Fibroblast of the conjunctiva (primary cell): ENCODE results near the gene SHISA5.
"Not testable (repeated sequence)": the region's sequence is repeated elsewhere in the genome, so short reads cannot be mapped to it uniquely, and the experiment has no call there.

Source experiments
- DNase-seq: peaks from one replicate; pipeline ENCODE4 v3.0.0-alpha.2; 2010; ENCODE audit warnings: low read depth

Gene SHISA5

DNA sequence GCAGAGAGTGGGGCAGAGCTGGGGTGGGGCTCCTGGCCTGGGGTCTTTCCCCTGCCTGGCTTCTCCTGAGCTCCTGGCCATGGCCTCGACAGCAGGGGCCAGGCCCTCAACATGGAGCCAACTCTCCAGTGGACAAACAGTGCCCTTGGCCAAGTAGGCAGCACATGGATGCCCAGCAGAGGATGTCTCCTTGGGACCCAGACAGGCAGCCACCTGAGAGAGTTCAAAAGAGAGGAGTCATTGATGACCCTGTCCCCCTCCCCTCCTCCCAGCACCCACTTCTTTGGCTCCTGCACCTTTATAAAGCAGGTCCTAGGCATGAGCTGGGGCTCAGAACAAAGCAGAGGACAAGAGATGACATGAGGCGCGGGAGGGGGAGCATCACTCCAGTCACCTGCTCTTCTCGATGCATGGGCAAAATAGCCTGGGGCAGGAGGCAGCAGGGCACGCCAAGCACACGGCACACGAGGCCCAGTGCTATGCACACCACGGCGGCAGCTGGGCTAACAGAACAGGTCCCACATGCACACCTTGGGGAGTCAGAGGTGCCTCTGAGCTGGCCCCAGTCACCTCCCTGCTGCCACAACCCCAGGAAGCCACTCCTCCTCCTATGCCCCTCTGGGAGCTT, 27.4 kb downstream of the SHISA5 start:
- DNase-seq = no peak

- DNase-seq = no peak
These were observed 28.8 kb downstream of the SHISA5 start for GRCh38 chr3:48475188-48475587.

DNA sequence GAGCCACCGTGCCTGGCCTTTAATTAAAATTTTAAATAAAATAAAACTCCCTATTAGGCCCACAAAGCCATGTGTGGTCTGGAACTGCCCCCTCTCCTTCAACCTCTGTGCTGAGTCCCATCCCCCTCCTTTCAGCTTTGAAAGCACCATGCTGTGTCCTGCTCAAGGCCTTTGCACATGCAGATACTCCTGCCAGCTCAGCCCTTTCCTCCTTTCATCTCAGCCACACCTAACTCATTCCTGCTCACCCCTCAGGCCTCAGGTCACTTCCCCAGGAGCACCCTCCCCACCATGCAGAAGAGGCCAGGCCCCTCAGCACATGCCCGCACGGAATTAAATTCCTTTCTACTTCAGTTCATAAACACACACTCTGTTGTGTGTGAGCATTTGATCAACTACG, 29.4 kb downstream of the SHISA5 start:
- DNase-seq = no peak

DNA sequence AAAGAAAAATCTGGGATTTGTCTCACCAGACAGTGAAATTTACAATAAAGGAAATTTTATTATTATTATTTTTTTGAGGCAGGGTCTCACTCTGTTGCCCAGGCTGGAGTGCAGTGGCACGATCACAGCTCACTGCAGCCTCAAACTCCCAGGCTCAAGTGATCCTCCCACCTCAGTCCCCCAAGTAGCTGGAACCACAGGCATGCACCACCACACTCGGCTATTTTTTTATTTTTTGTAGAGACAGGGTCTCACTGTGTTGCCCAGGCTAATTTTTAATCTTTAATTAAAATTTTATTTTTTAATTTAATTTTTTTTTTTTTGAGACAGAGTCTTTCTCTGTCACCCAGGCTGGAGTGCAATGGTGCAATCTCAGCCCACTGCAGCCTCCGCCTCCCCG, 29.9 kb downstream of the SHISA5 start:
- not testable (repeated sequence) for DNase-seq

DNA sequence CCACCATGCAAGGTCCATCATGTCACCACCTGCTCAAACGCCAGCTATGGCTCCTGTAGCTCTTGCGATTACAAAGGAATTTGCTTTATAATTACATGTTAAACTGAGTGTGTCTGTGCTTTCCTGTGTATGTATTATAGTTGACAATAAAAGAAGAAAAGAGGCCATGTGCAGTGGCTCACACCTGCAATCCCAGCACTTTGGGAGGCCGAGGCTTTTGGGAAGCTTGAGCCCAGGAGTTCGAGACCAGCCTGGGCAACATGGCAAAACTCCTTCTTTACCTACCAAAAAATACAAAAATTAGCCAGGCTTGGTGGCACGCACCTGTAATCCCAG, 30.4 kb downstream of the SHISA5 start:
- no peak for DNase-seq

- peak; percentile 85 for DNase-seq
These were observed 30.9 kb downstream of the SHISA5 start for GRCh38 chr3:48472923-48473616.

- DNase-seq = no peak
These were observed 31.4 kb downstream of the SHISA5 start for GRCh38 chr3:48472673-48472922.

DNA sequence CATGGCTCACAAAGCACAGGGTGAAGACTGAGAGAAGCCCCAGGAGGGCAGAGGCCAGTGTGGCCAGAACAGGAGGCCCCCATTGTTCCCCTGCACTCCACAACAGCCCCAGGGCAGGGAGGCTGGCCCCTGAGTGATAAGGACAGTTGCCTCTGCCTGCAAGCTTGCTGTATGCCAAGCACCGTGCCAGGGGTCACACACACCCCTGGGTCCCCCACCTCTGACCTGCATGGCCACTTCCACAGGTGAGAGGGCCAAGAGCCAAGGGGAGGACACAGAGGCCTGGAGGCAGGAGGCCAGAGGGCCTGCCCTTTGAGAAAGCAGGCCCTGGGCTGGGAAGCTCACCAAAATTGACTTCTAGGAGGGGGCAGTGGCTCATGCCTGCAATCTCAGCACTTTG, 33.7 kb downstream of the SHISA5 start:
- no peak for DNase-seq

DNA sequence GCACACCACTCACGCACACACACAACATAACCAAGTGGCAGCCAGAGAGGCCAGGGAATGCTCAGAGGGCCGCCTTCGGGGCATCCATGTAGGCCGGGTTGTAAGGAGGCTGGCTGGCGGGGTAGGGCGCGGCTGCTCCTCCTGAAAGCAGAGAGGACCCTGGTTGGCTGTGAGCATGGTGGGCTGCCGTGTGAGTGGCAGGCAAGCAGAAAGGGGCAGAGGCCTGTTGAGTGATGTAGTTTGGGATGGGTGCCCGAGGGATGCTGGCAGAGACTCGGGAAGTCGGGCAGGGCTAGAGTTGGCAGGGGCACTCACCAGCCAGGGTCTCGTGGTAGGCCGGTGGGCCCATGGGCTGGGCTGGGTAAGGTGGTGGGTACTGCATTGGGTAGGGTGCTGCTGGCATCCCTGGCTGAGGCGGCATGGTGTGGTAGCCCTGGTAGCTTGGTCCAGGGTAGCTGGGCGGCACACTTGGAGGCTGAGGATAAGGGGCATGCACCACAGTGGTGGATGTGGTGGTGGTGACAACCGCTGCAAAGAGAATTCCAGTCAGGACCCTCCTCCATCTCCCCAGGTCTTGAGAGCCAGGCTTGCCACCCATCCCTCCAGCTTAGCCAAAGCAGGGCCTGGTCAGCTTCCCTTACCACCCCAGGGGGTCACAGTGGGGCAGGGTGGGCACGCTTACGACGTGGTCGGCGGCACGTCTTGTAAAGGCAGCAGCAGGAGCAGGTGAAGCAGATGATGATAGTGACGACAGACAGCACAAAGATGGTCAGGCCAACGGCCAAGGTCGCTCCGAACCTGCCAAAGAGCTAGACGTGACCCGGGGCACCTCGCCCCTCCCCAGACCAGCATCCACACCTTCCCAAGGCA, 34.7 kb downstream of the SHISA5 start:
- no peak for DNase-seq

GRCh38 chr3:48468329-48468731, 35.6 kb downstream of the SHISA5 start:
- no peak for DNase-seq

DNA sequence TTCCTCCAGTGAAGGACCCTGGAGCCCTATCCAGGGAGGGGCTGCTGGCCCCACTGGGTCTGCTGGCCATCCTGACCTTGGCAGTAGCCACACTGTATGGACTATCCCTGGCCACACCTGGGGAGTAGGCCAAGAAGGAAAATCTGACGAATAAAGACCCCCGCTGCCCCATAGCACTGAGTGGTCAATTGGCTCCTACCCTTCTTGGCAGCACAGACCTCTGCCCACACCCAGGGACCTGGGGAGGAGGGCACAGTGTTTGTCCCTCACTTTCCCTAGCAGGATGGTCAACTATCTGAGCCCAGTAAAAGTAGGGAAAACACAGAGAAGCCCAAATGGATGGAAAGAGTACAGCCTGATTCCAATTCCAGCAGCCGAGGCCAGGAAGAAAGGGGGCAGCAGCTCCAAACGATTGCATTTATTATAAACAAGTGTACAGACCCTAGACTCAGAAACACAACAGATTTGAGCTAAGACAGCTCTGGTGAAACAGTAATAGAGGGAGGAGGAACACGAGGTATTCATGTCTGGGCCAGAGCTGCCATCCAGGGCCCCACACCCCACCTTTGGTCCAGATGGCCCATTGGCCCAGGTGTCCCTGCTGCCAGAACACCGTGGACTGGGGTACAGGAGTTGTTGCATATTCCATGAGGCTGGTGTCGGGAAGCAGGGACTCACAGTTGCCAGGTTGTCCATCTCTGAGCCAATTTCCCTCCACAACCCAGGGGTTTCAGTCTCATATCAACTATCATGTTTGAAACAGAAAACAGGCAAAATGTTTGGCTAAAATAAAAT, 36.3 kb downstream of the SHISA5 start:
- no peak for DNase-seq

GRCh38 chr3:48467110-48467454, 36.9 kb downstream of the SHISA5 start:
- DNase-seq = no peak

DNA sequence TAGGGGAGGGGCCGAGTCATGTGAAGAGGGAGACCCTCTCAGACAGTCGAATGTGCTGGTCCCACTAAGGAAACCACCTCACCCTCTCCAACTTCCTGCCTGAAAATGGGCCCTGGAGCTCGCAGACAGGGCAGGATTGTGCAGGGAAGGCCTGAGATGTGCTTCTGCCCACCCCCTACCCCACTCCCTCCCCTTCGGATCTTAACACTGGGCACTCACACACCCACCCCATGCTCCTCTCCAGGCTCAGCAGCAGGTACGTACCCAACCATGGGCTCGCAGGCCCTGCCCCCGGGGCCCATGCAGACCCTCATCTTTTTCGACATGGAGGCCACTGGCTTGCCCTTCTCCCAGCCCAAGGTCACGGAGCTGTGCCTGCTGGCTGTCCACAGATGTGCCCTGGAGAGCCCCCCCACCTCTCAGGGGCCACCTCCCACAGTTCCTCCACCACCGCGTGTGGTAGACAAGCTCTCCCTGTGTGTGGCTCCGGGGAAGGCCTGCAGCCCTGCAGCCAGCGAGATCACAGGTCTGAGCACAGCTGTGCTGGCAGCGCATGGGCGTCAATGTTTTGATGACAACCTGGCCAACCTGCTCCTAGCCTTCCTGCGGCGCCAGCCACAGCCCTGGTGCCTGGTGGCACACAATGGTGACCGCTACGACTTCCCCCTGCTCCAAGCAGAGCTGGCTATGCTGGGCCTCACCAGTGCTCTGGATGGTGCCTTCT, 37.4 kb downstream of the SHISA5 start:
- DNase-seq = no peak

DNA sequence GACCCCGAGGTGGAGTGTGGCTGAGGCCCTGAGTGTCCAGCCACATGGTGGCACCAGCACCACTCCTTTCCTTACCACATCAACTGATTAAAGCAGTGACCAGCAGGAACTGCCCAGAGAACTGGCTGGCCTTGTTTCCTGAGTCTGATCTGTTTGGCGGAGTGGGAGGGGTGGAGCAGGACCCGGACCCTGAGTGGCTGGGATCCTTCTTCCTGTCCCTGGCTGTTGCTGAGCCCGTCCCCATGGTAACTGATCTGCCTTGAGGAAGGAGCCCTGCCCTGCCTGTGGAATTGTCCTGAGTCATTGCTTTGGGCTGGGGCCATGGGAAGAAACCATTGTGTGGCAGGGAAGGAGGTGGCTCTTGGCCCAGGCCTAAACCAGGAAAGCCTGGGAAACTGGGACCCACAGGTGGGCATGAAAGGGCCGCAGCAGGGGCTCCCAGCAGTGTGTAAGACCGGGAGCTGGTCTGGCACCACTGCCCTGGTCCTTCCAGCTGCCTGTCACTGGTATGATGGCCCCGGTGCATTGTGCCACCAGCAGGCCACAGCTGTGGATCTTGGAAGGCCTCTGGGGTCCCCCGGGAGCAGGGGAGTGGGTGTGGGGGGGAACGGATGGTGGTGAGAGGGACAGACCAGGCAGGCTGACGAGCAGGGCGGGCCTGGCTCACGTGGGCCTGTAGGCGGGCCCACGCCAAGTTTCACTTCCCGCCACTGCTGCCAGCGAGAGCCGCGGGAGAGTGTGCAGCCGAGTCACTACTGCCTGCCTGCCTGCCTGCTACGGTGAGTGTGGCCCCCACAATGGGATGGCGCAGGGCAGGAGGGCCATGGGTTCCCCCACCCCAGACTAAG, 38.2 kb downstream of the SHISA5 start:
- peak; percentile 100 for DNase-seq

- DNase-seq = no peak
These were observed 38.8 kb downstream of the SHISA5 start for GRCh38 chr3:48465237-48465530.

DNA sequence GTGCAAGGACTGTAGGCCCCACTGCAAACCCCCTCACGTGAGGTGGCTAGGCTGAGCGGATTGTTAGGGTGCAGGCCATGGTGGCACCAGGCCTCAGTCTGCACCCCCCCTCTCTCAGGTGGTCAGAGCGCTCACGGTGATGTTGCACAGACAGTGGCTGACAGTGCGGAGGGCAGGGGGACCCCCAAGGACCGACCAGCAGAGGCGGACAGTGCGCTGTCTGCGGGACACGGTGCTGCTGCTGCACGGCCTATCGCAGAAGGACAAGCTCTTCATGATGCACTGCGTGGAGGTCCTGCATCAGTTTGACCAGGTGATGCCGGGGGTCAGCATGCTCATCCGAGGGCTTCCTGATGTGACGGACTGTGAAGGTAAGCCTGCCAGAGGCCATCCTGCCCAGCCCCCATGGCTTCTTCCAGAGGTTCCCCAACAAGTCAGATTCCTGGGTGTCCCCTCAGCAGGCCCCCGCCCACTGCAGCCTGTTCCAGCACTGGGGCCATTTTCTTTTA, 39.2 kb downstream of the SHISA5 start:
- no peak for DNase-seq

DNA sequence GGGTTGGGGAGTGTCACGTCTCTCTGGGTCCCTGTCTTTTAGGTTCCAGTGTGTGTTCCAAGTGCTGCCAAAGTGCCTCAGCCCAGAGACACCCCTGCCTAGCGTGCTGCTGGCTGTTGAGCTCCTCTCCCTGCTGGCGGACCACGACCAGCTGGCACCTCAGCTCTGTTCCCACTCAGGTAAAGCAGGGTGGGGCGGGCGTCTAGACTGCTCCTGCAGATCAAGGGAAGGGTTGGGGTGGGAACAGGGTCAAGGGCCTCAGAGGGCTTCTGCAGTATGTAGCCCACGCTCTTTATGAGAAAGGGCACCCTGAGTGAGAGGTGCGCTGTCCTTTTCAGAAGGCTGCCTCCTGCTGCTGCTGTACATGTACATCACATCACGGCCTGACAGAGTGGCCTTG, 40.3 kb downstream of the SHISA5 start:
- DNase-seq = no peak

DNA sequence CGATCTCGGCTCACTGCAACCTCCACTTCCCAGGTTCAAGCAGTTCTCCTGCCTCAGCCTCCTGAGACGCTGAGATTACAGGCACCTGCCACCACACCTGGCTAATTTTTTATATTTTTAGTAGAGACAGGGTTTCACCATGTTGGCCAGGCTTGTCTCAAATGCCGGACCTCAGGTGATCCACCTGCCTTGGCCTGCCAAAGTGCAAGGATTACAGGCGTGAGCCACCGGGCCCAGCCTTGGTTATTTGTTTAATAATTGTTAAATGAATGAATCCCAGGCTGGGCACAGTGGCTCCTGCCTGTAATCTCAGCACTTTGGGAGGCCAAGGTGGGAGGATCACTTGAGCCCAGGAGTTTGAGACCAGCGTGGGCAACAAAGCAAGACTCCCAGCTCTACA, 42.2 kb downstream of the SHISA5 start:
- DNase-seq = not testable (repeated sequence)

DNA sequence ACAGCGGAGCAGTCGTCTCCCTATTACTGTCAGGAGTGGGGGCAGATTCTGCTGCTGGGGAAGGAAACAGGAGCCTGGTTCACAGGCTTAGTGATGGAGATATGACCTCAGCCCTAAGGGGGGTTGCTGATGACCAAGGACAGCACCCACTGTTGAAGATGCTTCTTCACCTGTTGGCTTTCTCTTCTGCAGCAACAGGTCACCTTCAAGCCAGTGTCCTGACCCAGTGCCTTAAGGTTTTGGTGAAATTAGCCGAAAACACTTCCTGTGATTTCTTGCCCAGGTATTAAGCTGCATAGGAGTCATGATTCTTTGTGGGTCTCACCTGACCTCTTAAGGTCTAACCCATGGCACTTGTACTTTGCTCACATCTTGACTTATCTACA, 43.5 kb downstream of the SHISA5 start:
- no peak for DNase-seq

DNA sequence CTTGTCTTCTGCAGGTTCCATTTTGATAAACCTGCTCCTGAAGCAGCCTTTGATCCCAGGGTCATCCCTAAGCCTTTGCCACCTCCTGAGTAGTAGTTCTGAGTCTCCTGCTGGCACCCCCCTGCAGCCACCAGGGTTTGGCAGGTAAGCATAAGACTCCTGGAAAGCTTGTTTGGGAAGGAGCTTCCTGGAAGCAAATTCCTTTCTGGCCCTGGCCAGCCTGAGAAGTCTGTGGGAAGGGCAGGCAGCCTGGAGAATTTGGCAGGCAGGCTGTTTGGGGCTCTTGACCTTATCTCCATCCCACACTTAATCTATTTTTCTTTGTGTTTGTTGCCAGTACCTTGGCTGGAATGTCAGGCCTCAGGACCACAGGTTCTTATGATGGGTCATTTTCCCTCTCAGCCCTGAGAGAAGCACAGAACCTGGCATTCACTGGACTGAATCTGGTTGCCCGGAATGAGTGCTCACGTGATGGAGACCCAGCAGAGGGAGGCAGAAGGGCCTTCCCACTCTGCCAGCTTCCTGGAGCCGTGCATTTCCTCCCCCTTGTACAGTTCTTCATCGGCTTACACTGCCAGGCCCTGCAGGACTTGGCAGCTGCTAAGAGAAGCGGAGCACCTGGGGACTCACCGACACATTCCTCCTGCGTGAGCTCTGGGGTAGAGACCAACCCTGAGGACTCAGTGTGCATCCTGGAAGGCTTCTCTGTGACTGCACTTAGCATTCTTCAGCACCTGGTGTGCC, 44.0 kb downstream of the SHISA5 start:
- no peak for DNase-seq

GRCh38 chr3:48459331-48459730, 44.6 kb downstream of the SHISA5 start:
- DNase-seq = no peak
